OCI-M1 (cell line): ENCODE measurements around the gene ATG4A.

Experiments
- DNase-seq: peaks from one replicate; lab custom pipeline; 2025; lab: John Stamatoyannopoulos, UW

Gene ATG4A, protein sequence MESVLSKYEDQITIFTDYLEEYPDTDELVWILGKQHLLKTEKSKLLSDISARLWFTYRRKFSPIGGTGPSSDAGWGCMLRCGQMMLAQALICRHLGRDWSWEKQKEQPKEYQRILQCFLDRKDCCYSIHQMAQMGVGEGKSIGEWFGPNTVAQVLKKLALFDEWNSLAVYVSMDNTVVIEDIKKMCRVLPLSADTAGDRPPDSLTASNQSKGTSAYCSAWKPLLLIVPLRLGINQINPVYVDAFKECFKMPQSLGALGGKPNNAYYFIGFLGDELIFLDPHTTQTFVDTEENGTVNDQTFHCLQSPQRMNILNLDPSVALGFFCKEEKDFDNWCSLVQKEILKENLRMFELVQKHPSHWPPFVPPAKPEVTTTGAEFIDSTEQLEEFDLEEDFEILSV

GRCh38 chrX:108091264-108091877 is at the start of gene ATG4A, which contains the start of gene PSMD10:
TSS of gene ATG4A (plus strand) at chrX:108091778. CDS start at chrX:108091827, 49 bp downstream.
TSS of gene PSMD10 (minus strand) at chrX:108091542. CDS start at chrX:108091520, 22 bp downstream.
- peak; percentile 96 for DNase-seq

- DNase-seq: no peak
Observed at GRCh38 chrX:108044554-108045256, 46.9 kb upstream of the ATG4A start, which contains the start of gene VSIG1. TSS of gene VSIG1 (plus strand) at chrX:108045065. CDS start at chrX:108045131, 66 bp downstream.

GRCh38 chrX:108049649-108050048 is 41.9 kb upstream of the ATG4A start:
- DNase-seq: no peak

GRCh38 chrX:108053218-108053617 is 38.4 kb upstream of the ATG4A start:
- no peak for DNase-seq

GRCh38 chrX:108055546-108055945 is 36.0 kb upstream of the ATG4A start:
- no peak for DNase-seq

GRCh38 chrX:108059801-108060200 is 31.8 kb upstream of the ATG4A start:
- no peak for DNase-seq

- DNase-seq: no peak
Observed at GRCh38 chrX:108064001-108064400, 27.6 kb upstream of the ATG4A start.

DNA sequence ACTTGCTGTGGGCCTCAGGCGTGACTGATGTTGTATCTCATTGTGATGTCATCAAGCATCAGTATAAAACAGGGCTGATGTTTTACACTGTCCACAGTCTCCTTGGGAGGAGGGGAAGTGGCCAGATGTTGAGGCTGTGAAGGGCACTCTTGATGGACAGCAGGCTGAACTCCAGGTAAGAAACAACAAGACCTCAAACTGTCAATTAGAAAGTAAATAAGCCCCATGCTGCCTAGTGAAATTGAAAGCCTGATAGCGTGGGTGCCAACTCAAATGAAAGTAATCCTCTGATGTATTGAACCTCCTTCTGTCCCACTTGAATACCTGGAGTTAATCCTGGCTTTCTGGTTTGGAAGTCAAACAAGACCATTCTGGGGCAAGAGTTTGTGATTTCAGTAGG is 27.0 kb upstream of the ATG4A start:
- DNase-seq: no peak

DNA sequence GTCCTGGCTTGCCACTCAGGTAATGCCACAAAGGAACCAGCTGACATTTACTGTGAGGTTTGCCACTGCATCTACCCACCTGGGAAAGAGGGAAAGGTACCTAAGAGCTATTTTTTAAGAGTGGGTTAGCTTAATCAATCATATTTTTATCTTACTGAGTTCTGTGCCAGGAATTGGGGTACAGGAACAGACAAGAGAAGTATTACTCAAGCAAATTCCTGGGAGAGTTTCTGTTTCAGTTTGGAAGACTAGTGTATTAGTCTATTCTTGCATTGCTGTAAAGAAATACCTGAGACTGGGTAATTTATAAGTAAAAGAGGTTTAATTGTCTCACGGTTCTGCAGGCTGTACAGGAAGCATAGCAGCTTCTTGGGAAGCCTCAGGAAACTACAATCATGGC is 23.5 kb upstream of the ATG4A start:
- DNase-seq: no peak

DNA sequence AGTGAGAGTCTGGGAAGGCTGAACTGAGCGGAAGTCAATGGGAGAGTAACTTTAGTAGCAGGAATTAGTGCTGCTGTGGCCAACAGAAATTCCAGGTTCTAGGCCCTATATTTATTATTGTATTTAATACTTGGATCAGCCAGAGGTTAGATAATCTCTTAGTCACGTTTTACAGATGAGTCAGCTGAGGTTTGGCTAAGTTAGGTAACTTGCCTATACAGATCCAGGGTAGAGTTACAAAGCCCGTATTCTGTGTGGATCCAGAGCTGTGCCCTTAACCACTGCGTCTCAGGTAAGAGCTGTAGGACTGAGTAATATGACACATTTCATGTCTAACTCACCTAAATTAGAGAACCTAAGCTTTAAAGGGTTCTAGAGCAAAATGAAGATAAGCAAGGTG is 20.7 kb upstream of the ATG4A start:
- DNase-seq: no peak

- DNase-seq: no peak
Observed at GRCh38 chrX:108071578-108071977, 20.0 kb upstream of the ATG4A start.

DNA sequence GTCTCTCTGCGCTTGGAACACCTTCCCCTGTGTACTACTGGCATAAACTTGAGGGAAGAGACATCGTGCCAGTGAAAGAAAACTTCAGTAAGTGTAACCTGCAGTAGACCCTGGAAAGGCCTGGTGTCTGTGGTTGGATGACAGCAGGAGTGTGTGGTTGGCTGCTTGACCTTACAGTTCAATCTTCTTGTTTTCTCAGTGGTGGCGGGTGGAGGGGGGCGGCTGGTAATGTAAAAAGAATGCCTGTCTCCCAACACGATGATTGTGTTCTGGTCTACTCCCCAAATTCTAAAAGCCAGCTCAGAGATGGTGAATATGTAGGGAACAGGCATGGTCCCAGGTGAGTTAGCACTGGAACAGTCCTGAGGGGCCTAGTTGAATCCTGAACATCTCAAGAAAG is 18.8 kb upstream of the ATG4A start:
- no peak for DNase-seq

GRCh38 chrX:108081110-108081509 is 10.5 kb upstream of the ATG4A start:
- DNase-seq: no peak

DNA sequence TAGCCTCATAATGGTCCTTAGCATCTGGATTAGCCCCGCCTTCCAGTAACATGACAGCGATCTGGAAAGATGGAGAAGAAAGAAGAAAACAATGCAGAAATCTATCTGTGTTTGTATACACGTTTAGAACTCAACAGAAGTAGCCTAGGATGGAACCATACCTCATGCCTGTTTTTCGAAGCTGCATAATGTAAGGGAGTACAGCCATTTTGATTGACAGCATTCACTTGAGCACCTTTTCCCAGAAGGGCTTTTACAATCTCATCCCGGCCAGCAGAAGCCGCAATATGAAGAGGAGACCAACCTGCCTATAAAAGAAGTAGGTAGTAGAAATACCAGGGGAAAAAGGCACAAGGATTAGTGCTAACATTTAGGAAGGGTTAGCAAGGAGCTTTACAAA is 3.8 kb upstream of the ATG4A start:
- DNase-seq: no peak

- DNase-seq: peak; percentile 56
Observed at GRCh38 chrX:108088511-108088910, 3.1 kb upstream of the ATG4A start.

GRCh38 chrX:108090491-108091263 is 901 bp upstream of the ATG4A start:
- peak; percentile 40 for DNase-seq

- DNase-seq: peak; percentile 78
Observed at GRCh38 chrX:108091878-108092291, 307 bp downstream of the ATG4A start.

GRCh38 chrX:108097380-108097779 is 5.8 kb downstream of the ATG4A start:
- no peak for DNase-seq

DNA sequence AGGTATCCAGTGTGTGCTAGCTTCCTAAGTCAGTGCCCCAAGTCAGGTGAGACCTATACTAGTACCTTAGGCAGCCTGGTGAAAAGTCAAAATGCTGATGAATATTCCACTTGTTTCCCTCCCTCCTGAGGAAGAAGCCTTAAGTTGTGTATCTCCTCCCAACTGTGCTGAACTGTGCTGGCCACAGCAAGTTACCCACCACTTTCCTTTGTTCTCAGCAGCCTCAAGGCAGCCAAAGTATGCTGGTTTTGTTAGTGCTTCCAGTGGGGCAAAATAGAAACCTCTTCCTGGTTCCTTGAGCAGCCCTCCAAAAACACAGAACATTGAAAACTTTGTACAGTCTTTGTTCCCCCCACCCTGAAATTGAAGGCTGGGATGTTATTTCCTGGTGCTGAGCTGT is 13.9 kb downstream of the ATG4A start:
- DNase-seq: no peak

DNA sequence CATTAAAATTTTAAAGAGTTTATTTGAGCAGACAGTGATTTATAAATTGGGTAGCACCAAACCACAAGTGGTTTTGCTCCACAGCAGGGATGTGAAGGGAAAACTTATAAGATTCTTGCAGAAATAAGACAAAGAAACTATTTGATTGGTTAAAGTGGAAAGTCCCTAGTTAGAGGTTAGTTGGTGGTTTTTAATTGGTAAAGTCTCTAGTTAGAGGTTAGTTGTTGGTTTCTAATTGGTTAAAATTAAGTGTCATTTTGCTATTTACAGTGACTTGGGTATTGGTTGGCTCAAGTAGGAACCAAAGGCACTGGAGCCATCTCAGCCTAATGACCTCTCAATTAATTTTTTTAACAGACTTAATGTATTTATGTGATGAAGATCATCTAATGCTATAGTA is 23.0 kb downstream of the ATG4A start:
- no peak for DNase-seq

GRCh38 chrX:108117988-108118387 is 26.4 kb downstream of the ATG4A start:
- no peak for DNase-seq

- no peak for DNase-seq
Observed at GRCh38 chrX:108121291-108121690, 29.7 kb downstream of the ATG4A start.
